Gastroesophageal sphincter (tissue), 3 donors: ENCODE data around the gene ARMC2.

ENCODE experiments used
- POLR2A ChIP-seq, 2 donors: fragments of 450-650 bp; IDR thresholded peaks; one replicate each; pipeline ENCODE4 v1.6.1; 2017; ENCODE audit warnings: antibody characterized with exemption in 2 of 2, mild to moderate bottlenecking in 2 of 2, moderate library complexity in 1 of 2
- TF ChIP-seq, protein P1 (sequence below), 4 experiments: fragments of 200-600 bp in 2 of 4; fragments of 450-650 bp in 2 of 4; sonication (generic) in 1 of 4; IDR thresholded peaks; one replicate each; pipeline ENCODE4 v1.5.1; 2017 to 2019; ENCODE audit warnings: antibody characterized with exemption in 4 of 4, mild to moderate bottlenecking in 2 of 4, moderate library complexity in 2 of 4

DNA sequence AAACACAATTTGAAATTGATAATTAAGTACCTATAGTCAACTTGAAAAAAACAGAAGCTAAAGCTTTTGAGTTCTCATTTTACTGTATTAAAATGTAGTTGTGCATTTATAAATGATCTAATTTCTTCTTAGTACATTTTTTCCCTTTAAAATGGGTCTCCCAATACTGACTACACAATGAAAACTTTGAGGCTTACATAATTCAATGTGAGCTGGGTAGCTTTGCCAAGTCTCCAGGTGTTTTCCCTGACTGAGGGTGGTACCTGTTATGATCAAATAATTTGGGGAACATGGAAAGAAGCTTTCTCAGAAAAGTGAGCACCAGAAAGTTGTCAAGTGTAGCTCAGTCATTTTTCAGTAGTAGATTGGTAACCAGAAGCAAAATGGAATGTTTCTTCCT is 74.3 kb downstream of the ARMC2 start:
- TF ChIP-seq, protein P1, sequence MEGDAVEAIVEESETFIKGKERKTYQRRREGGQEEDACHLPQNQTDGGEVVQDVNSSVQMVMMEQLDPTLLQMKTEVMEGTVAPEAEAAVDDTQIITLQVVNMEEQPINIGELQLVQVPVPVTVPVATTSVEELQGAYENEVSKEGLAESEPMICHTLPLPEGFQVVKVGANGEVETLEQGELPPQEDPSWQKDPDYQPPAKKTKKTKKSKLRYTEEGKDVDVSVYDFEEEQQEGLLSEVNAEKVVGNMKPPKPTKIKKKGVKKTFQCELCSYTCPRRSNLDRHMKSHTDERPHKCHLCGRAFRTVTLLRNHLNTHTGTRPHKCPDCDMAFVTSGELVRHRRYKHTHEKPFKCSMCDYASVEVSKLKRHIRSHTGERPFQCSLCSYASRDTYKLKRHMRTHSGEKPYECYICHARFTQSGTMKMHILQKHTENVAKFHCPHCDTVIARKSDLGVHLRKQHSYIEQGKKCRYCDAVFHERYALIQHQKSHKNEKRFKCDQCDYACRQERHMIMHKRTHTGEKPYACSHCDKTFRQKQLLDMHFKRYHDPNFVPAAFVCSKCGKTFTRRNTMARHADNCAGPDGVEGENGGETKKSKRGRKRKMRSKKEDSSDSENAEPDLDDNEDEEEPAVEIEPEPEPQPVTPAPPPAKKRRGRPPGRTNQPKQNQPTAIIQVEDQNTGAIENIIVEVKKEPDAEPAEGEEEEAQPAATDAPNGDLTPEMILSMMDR (IDR thresholded peaks at IDR 0.05), result no peak
- TF ChIP-seq POLR2A (IDR thresholded peaks at IDR 0.05), result no peak
